Measurements from ENCODE around the gene ALX4.

The ALX4 gene

DNA sequence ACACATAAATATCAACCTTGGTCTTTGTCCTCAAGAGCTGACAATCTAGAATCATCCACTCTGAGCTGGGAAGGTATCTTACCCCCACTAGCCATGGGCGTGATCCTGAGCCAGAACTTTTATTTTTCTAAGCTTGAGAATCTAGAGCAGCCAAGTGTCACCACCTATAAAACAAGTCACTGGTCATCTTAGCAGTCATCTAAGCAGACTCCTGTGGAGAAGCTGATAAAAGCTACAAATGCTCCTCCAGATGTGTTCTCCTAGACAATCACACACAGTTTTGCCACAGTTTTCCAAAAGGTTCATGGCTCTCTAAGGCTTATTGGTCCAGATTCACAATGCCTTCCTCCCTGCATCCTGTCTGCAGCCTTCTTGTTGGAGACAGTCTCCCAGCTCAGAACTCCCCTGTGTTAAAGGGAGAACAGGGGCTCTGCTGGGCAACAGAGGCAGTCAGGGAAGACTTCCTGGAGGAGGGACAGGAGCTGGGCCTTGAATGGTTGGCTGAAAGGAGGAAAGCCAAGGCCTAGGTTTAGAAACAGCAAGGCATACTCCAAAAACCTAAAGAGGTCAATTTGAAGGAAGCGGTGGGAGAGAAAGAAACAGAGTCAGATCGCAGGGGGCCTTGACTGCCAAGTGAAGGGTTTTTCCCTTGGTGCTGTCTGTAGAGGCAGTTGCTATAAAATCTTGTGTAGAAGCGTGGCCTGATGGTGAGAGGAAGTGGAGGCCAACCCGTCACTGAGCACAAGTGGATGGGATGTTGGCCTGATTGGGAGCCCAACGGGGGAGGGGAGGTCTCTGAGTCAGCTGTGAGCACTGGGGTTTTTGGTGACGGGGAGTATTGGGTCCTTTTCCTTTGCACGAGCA lies 42.0 kb downstream of the ALX4 start:
- no peak for DNase-seq (ENCODE audit: low read depth, low spot score)

DNA sequence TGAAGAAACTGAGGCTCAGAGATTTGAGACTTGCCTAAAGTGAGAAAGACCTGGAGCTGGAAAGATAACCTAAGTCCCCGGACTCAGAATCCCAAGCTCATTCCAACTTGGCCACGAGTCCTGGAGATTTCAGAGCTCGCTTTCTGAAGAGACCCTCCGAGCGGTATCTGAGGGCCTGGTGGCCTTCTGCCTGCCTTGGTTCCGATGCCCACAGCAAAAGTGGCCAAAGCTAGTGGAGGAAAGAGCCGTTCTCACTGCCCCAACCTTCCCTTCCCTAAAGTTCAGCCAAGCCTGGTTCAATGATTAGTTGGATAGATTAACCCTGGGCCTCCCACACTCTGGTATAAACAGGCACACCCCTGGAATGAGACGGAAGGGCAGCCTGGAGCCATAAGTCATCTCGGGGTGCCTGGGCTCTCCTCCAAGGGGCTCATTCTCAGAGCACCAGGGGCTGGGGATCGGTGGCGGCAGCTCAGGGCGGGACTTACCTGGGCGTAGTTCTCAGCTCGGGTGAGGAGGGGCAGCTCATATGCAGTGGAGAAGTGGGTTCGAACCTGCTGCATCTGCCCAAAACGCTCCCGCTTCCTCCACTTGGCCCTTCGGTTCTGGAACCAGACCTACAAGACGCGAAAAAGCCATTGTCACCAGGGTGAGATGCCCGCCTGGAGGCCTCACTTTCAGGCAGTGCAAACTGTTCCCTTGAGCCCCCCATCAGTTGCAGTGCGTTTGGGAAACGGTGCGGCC lies 42.8 kb downstream of the ALX4 start:
- DNase-seq (ENCODE audit: low read depth, low spot score): no peak

DNA sequence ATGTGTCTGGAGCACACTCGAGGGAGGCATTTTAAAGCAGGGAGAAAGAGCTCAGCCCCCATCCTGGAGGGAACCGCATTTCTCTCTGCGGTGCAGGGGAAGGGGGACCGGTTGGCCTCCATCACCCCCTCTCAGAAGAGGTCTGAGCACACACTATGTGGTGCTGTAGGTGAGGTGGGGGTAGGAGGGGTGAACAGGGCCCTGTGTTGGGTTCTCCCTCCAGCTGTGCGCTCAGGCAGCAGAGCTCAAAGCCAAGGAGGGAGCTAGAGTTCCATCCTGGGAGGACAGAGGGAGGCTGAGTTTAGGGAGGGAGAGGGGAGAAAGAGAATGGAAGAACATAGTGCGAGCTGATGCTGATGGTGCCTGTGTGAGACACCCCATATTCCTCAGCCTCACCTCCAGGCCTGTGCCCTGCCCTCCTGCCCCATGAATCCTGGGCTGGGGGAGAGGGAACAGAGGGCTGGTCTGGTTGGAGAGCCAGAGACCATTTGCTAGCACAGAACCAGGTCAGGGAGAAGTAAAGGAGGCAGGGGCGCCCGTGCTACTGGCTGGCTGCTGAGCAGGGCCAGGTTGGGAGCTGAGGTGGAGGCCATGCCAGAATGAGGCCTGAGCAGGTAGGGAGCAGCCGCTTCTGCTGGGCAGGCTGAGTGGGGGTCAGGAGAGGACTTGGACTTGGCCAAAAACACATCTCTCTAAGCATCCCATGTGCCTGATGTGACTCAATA lies 43.7 kb downstream of the ALX4 start:
- no peak for DNase-seq (ENCODE audit: low read depth, low spot score)

DNA sequence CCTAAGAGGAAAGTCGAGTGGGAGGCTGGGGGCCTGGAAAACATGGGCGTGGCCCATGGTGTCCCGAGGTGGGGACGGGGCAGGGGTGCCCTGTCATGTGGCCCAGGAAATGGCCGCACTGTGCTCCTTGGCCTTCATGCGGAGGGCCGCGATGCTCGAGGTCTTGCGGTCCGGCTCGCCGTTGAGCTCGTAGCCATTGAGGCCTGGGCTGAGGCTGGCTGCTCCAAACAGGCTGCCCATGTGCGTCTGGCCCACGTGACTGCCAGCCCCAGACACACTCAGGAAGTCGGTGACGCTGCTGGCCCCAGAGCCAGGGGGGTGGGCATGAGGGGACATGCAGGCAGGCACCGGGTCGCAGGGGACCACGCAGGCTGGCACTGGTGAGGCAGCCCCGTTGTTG lies 45.2 kb downstream of the ALX4 start:
- DNase-seq (ENCODE audit: low read depth, low spot score): no peak

DNA sequence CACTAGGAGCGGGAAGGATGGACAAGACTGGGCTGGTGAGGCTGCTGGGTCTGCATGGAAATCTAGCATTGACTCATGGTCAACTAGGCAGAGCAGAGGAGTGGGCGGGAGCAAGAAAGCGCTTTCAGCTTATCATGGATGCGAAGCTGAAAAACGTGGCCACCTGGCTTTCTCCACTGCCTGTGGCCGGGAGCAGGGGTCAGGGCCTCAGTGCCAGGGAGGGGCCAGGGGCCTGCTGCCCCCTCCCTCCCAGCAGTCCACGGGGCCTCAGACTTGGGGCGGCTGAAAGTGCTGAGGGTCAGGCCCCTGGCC lies 45.5 kb downstream of the ALX4 start:
- DNase-seq (ENCODE audit: low read depth, low spot score): no peak

DNA sequence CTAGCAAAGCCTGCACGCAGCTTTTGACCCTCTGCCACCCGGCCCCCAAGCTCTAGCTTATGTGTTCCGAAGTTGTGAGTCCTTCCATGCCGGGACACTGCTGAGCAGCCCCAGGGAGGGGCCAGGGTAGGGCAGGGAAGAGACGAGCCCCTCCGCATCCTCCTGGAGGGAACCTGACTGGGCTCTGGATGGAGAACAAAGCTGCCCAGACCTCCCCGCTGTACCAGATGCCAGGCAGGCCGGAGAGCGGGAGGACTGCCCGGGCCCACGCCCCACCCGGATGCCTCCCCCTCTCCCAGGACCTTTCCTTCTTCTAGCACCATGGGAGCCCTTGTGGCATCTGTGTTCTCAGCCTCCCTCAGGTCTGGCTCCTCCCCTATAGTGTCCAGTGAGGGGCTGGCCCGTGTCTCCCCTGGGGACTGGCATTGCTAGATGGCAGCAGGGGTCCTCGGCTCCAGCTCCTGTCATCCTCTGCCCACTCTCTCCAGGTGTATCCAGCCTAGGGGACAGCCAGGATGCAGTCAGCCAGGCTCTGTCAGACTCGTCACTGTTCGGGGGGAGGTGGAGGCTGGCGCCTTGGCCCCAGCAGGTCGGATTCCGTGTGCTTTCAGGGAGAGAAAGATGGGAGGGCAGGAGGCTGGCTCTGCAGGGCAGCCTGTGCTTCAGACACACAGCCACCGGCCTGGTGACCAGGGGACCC lies 46.1 kb downstream of the ALX4 start:
- no peak for DNase-seq (ENCODE audit: low read depth, low spot score)

DNA sequence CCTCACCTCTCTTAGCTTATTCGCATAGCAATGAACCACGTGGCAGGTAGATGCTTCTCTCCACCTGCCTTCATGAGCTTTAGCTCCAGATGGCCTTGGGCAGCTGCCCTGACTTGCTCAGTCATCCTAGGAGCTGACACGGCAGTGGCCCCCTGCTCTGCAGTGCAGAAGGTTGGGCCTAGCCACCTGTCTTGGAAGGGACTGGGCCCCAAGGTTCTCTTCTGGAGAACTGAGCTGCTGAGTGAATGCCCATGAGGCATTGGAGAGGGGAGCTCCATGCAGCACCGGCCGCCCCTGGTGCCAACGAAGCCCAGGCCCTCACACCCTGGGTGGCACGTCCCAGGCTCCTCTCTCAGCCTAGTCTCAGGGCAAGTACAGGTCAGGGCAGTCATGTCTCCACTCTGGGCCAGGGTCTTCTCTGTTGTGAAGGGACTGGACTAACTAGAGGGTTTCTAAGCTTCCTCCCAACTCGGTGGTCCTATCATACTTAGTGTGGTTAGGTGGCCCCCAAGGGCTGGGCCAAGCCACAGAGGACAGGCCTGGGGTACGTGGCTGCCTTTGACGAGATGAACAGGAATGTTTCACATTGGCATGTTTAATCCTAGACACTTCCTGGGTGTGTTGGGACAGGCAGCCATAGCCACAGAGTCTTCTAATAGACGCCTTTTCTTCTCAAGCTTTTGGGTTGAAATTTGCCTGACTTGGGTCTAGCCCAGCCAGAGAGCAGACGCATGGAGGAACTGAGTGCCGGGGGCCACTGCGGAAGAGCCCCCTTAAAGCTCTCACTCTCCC lies 47.9 kb downstream of the ALX4 start:
- DNase-seq (ENCODE audit: low read depth, low spot score): no peak

DNA sequence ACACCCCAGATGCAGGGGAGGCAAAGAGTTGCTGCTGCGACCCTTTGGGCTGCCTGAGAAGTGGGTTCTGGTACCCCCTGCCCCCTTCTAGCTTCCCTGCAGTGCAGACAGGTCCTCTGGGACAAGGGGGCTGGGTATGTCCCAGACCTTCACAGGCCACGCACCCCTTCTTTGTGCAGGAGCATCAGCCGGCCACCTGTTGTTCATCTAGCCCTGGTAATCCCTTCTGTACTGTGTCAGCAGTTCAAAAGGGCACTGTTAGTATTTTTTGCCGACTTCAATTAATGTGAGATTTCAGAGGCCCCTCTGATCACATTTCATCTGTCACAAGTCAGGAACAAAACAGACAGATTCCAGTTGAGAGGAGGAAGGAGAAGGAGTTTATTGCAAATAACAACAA lies 49.9 kb downstream of the ALX4 start:
- DNase-seq (ENCODE audit: low read depth, low spot score): no peak

DNA sequence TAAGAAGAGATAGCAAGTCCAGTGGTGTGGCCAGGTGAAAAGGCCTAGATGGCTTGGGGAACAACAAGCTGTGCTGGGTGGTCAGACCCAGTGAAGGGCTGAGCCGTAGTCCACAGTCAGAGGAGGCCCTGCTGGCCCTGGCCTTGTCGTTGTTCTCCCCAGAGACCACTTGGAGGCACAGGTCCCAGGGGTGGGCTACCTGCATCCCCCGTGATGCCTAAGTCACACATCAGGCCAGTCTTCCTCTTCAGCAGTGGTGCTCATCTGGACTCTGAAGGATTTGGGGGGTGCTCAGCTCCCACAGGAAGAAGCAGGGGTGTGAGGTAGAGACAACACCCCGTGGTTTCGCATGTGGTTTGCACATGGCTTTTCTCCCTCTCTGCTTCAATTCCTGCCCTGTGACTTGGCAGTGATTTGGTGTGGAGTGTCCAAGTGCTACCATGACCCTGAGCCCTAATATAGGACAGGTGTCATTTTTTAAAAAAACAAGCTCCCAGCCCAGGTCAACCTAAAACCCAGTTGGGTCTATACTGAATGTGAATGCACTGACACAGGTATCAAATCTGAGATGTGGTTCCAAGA lies 51.0 kb downstream of the ALX4 start:
- no peak for DNase-seq (ENCODE audit: low read depth, low spot score)

DNA sequence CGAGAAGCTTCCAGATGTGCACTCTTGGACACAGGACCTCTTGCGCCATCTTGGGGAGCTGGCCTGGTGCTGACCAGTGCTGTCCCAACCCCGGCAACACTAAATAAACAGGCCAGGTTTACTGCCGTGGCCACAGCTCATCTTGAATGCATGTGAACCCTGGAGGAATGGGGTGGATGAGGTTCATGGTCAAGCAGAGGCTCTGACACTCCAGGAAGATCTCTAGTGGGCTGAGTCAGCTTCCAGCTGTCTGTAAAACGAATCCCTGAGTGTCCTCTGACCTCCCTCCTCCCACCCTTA lies 51.8 kb downstream of the ALX4 start:
- no peak for DNase-seq (ENCODE audit: low read depth, low spot score)

DNA sequence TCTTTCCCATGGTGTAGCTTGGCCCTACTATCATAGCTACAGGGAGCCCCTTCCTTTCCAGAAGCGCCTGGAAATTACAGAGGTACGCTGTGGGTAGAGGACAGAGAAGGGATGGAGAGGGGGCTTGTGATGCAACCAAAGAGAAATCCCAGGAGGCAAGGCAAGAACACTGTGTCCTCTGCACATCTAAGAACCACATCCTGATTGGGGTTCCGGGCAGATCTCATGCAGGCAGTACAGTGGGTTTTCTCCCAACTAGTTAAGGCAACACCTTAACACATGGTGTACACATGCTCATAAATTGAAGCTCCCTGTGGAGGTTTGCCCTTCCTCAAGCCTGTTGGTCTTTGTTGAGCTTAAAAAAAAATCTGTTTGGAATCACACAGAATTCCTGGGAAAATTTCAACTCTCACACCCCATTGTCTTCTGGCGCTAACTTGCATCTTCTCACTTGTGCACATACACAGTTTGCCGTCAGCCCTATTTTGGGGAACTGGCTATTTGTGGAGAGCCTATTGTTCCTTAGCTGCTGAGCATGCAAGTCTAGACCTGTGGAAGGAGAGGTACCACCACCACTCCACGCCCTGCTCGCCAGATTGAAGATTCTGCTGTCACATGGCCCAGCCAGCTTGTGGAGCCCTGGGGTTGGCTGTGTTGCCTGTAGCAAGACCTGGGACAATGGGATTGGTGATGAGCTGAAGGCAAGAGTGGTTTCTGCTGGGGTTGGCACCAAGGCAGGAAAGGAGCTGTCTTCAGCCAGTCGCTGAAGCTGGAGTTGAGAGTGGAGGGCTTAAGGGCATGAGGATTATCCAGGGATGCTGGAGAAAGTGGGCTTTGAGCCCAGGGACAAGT lies 52.4 kb downstream of the ALX4 start:
- DNase-seq (ENCODE audit: low read depth, low spot score): no peak

DNA sequence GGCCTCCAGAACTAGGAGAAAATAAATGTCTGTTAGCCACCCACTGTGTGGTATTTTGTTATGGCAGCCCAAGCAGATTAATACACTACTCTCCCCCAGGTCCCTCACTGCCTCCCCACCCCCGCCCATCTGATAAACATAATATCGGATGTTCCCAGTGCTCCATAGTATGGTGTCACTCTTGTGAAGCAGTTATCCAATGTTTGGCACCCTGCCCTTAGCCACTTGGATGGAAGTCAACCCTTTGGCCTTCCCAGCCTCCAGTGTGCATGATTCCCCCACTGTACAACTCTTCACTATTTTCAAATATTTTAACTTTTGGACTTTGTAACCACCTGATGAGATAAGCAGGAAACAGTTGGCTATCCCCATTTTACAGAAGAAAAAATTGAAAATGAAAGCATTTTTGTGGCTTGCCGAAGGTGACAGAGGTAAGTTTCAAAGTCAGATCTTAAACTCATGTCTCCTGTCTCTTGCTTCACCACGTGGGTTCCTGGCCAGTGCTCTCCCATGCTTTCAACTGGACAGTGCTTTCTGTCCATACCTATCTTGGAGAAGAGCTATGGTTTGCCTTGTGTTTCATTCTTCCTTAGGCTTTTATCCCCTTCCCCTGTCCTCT lies 53.2 kb downstream of the ALX4 start:
- DNase-seq (ENCODE audit: low read depth, low spot score): no peak

DNA sequence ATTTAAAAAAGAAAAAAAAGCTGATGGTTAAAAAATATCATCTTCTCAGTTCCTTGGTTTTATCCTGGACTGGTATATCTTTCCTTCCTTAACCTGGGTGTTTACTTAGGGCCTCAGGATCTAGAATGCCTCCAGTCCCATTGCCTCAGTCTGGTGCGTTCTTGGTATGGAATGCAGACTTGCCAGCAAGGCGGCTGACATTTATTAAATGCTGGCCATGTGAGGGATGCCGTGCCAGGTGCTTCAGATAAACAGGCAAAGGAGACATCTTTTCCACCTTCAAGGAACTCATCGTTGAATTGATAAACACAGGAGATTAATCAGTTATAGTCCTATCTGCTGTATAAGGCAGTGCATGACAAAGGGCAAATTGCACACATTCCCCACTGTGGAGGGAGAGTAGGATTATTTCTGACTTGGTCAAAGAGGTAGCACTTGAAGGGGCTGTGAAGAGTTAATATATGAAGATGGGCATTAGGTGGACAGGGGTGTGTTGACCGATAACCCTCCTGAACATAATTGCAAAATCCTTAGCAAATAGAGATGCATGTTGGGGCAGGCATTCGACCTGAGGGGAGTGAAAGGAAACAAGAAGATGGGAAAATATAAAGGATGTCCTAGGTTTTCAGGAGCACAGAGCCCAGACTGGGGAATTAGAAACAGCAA lies 54.4 kb downstream of the ALX4 start:
- no peak for DNase-seq (ENCODE audit: low read depth, low spot score)

DNA sequence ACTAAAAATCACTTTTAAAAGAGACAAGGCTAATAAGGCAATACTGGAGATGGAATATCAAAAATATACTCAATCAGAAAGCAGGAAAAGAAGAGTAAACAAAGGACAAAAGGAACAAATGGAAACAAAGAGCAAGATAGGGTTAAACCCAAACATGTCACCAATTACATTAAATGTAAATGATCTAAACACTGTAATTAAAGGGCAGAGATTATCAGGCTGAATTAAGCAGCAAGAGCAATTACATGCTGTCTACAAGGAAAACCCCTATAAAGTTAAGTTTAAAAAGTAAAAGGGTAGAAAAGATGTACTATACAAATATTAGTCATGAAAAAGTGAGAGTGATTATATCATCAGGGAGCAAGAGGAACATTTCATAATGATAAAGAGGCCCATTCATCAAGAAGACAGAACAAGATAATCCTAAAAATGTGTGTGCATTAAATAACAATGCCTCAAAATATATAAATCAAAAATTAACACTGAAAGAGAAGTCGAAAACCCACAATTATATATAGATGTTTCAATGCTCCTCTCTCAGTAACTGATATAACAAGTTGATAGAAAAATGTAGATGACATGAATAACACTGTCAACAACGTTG lies 56.8 kb downstream of the ALX4 start:
- DNase-seq (ENCODE audit: low read depth, low spot score): no peak

DNA sequence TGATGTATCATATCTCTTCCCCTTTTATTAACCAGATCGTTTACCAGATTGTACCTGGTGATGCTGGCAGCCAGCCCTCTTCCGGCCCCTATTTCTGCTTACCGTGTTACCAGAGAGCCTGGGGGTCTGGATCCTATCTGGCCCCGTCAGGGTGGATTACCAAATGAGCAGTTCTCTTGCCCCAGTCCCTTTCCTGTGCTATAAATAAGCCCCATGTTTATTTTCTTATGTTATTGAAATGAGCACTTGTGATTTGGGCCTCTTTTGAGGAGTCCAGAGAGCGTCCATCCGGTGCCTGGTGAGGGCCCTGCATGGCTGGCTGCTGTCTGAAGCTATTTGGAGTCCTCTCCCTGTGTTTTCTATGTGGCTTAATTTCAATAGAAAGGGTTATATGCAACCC lies 59.5 kb downstream of the ALX4 start:
- no peak for DNase-seq (ENCODE audit: low read depth, low spot score)

DNA sequence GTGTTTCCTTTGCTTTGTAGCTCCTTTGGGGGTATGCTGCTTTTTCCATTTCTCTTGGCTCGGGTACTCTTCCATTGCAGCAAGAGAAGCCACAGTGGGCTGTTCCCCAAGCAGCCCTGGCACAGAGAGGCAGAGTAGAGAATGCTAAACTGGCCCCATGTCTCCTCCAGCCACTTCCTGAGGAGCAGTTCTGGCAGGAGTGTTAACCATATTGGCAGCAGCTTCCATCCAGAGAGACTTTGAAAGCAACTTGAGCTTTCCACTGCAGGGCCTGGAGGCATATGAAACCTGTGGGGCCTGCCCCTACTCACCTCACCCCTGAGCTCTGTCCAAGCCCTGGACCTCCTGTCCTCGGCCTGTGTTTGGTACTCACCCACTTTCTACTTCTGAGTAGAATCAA lies 61.8 kb downstream of the ALX4 start:
- no peak for DNase-seq (ENCODE audit: low read depth, low spot score)

DNA sequence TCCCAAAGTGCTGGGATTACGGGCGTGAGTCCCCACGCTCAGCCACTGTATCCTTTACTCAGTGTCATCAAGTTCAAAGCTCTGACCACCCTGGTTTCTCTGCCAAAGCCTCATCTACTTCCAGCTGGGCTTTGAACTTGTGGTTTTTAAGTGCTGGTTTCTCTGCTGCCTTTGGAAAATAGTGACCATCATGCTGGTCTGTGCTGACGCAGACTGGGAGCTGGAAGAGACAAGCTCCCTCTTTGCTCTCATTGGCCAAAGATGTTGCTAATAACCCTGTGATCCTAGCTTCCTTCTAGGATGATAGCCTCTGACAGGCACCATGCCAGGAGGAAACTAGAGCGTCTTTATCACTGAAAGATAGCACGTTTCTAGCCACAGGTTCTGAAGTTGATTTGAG lies 62.4 kb downstream of the ALX4 start:
- DNase-seq (ENCODE audit: low read depth, low spot score): no peak

DNA sequence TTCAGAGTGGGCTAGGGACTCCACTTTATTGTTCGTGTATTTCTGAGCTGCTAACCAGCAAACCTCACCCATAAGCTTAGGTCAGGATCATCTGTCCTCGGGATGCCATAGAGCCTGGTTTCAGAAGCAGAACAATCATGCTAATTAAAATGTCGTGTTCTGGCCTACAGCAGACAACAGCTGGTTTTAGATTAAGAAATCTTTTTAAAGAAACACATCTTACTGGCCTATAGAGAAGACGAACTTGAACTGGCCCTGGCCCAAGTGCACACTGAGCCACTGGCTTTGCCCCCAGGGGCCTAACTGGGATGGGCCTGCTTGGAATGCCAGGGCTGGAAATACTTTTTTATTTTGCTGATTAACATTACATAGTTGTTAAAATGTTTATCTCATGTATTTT lies 63.2 kb downstream of the ALX4 start:
- no peak for DNase-seq (ENCODE audit: low read depth, low spot score)

Data from ELF-1 (cell line).